Jurkat, Clone E6-1 (cell line): Measurements from ENCODE around the gene RPL27. TPM values are rescaled to one million over a fixed set of nuclear protein-coding genes. Genes with fewer than 3 reads are reported as not detected.
A peak's percentile ranks its signal among the peaks of the same experiment; 100 is the strongest.
"Not testable (repeated sequence)": the region's sequence is repeated elsewhere in the genome, so short reads cannot be mapped to it uniquely, and the experiment has no call there.

Experiments used
- DNase-seq: peaks from one replicate; pipeline ENCODE4 v3.0.0-alpha.2; 2011; ENCODE audit warnings: low read depth, low spot score
- H3K4me3 ChIP-seq: 2 replicates; pipeline ENCODE4 v1.5.1; 2011; ENCODE audit warnings: mild to moderate bottlenecking, low read length, control low read depth, moderate library complexity
- polyA plus RNA-seq: library from polyadenylated mRNA; unstranded; fragments of >200 nt; gene quantifications from one replicate; pipeline ENCODE4 v1.2.1, GENCODE V29; 2012; ENCODE audit warnings: missing spikeins; ENCODE audit not compliant: insufficient read length, insufficient read depth

The RPL27 gene
- 2,256 TPM for polyA plus RNA-seq

GRCh38 chr17:42997984-42998938, at the start of gene RPL27:
TSS of gene RPL27 (plus strand) at chr17:42998419. CDS start at chr17:42998751, 332 bp downstream.
- peak; percentile 100 for DNase-seq
- peak within 1 kb of the TSS; percentile 79 for H3K4me3 ChIP-seq

- DNase-seq = no peak
- H3K4me3 ChIP-seq = no peak overlapping the region
These were observed 48.0 kb upstream of the RPL27 start for GRCh38 chr17:42950044-42950783.

GRCh38 chr17:42953669-42954068, 44.5 kb upstream of the RPL27 start:
- DNase-seq = no peak
- no peak overlapping the region for H3K4me3 ChIP-seq

GRCh38 chr17:42964161-42964932, 33.9 kb upstream of the RPL27 start, which contains the start of gene AARSD1:
TSS of gene AARSD1 (minus strand) at chr17:42964454. CDS start at chr17:42964440, 14 bp downstream.
- DNase-seq = peak; percentile 93
- peak within 1 kb of the TSS; percentile 98 for H3K4me3 ChIP-seq

GRCh38 chr17:42967925-42968324, 30.3 kb upstream of the RPL27 start:
- DNase-seq = no peak
- no peak overlapping the region for H3K4me3 ChIP-seq

GRCh38 chr17:42969001-42969581, 29.1 kb upstream of the RPL27 start:
- no peak for DNase-seq
- H3K4me3 ChIP-seq = no peak overlapping the region

- no peak for DNase-seq
- no peak overlapping the region for H3K4me3 ChIP-seq
These were observed 26.6 kb upstream of the RPL27 start for GRCh38 chr17:42971589-42971988.

- H3K4me3 ChIP-seq, DNase-seq: not testable (repeated sequence)
These were observed 24.9 kb upstream of the RPL27 start for GRCh38 chr17:42973323-42973722.

GRCh38 chr17:42975265-42975664, 23.0 kb upstream of the RPL27 start:
- H3K4me3 ChIP-seq = no peak overlapping the region
- peak; percentile 42 for DNase-seq

GRCh38 chr17:42975701-42976100, 22.5 kb upstream of the RPL27 start:
- DNase-seq, H3K4me3 ChIP-seq: not testable (repeated sequence)

- DNase-seq = peak; percentile 60
- peak within 1 kb of the TSS; percentile 87 for H3K4me3 ChIP-seq
These were observed 18.5 kb upstream of the RPL27 start, which contains the start of gene PTGES3L for GRCh38 chr17:42979511-42980273. TSS of gene PTGES3L (minus strand) at chr17:42980080. CDS start at chr17:42980053, 27 bp downstream.

GRCh38 chr17:42980274-42980765, 17.9 kb upstream of the RPL27 start, which contains the start of gene RUNDC1:
TSS of gene RUNDC1 (plus strand) at chr17:42980565. CDS start at chr17:42980577, 12 bp downstream.
- H3K4me3 ChIP-seq = peak within 1 kb of the TSS; percentile 87
- peak; percentile 74 for DNase-seq

- H3K4me3 ChIP-seq = peak overlapping the region; percentile 87
- peak; percentile 55 for DNase-seq
These were observed 17.3 kb upstream of the RPL27 start for GRCh38 chr17:42980766-42981397.

- DNase-seq = no peak
- H3K4me3 ChIP-seq = no peak overlapping the region
These were observed 16.0 kb upstream of the RPL27 start for GRCh38 chr17:42982266-42982665.

- H3K4me3 ChIP-seq = no peak overlapping the region
- no peak for DNase-seq
These were observed 13.0 kb upstream of the RPL27 start for GRCh38 chr17:42985225-42985624.

- H3K4me3 ChIP-seq = no peak overlapping the region
- DNase-seq = no peak
These were observed 9.1 kb upstream of the RPL27 start for GRCh38 chr17:42989141-42989540.
